ENCODE results near the gene TREX2.

The TREX2 gene

GRCh38 chrX:153446636-153446936 is 730 bp upstream of the TREX2 start:
- no peak overlapping the region for H4K8ac ChIP-seq (ENCODE audit: low read depth, low read length)
- WGBS (ENCODE audit: extremely low coverage, insufficient coverage, insufficient read length), result no CpG with 5 or more reads among the region's 10 CpGs
- H3K23ac ChIP-seq (ENCODE audit: low read length), result no peak overlapping the region
- H3K27ac ChIP-seq (ENCODE audit: low read depth, low read length), result no peak overlapping the region
- H3K18ac ChIP-seq (ENCODE audit: low read length), result no peak overlapping the region
- H3K79me2 ChIP-seq (ENCODE audit: control insufficient read depth, insufficient read depth, low read length, poor library complexity), result no peaks in the 10 kb centered on the region
- H4K12ac ChIP-seq (ENCODE audit: low read depth, low read length), result no peak overlapping the region
- no peaks in the 10 kb centered on the region for H3K79me1 ChIP-seq (ENCODE audit: low read length)
- H2BK120ac ChIP-seq (ENCODE audit: insufficient read depth, low read length, poor library complexity), result no peak overlapping the region
- H3K9me3 ChIP-seq (ENCODE audit: insufficient read depth, low read depth, low read length), result no peaks in the 10 kb centered on the region
- no peak overlapping the region for H2AFZ ChIP-seq (ENCODE audit: insufficient read depth, low read length, poor library complexity)
- H4K91ac ChIP-seq (ENCODE audit: low read depth, low read length), result no peak overlapping the region
- H2BK5ac ChIP-seq (ENCODE audit: low read depth, low read length, poor library complexity), result no peak overlapping the region
- no peak for DNase-seq
- H3K4me2 ChIP-seq (ENCODE audit: low read length), result no peak overlapping the region
- peaks cover 4% of the 10 kb centered on the region in 2 experiments for H3K36me3 ChIP-seq (ENCODE audit: control insufficient read depth in 1 of 2, insufficient read depth in 2 of 2, low read length in 2 of 2)
- no peaks in the 10 kb centered on the region for H3K4me1 ChIP-seq (ENCODE audit: control insufficient read depth in 1 of 2, insufficient read depth in 2 of 2, low read length in 2 of 2)
- no peak overlapping the region for H3K14ac ChIP-seq (ENCODE audit: low read length)
- no peak overlapping the region for H3K4ac ChIP-seq (ENCODE audit: low read depth, low read length)
- H3K27me3 ChIP-seq (ENCODE audit: insufficient read depth, low read length), result no peaks in the 10 kb centered on the region
- H3K4me3 ChIP-seq (ENCODE audit: low read depth, low read length), result no peak overlapping the region
- H2BK12ac ChIP-seq (ENCODE audit: low read length), result no peak overlapping the region
- no peak overlapping the region for H3K9ac ChIP-seq (ENCODE audit: low read length)
- no peak overlapping the region for H2AK5ac ChIP-seq (ENCODE audit: low read length)

- H4K8ac ChIP-seq (ENCODE audit: low read depth, low read length), result no peak overlapping the region
- no peaks in the 10 kb centered on the region for H3K4me1 ChIP-seq (ENCODE audit: control insufficient read depth in 1 of 2, insufficient read depth in 2 of 2, low read length in 2 of 2)
- no peak overlapping the region for H2AFZ ChIP-seq (ENCODE audit: insufficient read depth, low read length, poor library complexity)
- no peaks in the 10 kb centered on the region for H3K27me3 ChIP-seq (ENCODE audit: insufficient read depth, low read length)
- H2BK5ac ChIP-seq (ENCODE audit: low read depth, low read length, poor library complexity), result no peak overlapping the region
- H4K12ac ChIP-seq (ENCODE audit: low read depth, low read length), result no peak overlapping the region
- H3K36me3 ChIP-seq (ENCODE audit: control insufficient read depth in 1 of 2, insufficient read depth in 2 of 2, low read length in 2 of 2), result peaks cover 4% of the 10 kb centered on the region in 2 experiments
- no CpG with 5 or more reads among the region's 35 CpGs for WGBS (ENCODE audit: extremely low coverage, insufficient coverage, insufficient read length)
- H3K9ac ChIP-seq (ENCODE audit: low read length), result no peak overlapping the region
- no peaks in the 10 kb centered on the region for H3K79me2 ChIP-seq (ENCODE audit: control insufficient read depth, insufficient read depth, low read length, poor library complexity)
- no peaks in the 10 kb centered on the region for H3K79me1 ChIP-seq (ENCODE audit: low read length)
- no peak for DNase-seq
- H3K14ac ChIP-seq (ENCODE audit: low read length), result no peak overlapping the region
- no peak overlapping the region for H3K23ac ChIP-seq (ENCODE audit: low read length)
- H3K4ac ChIP-seq (ENCODE audit: low read depth, low read length), result no peak overlapping the region
- H3K27ac ChIP-seq (ENCODE audit: low read depth, low read length), result no peak overlapping the region
- H3K4me3 ChIP-seq (ENCODE audit: low read depth, low read length), result no peak overlapping the region
- no peak overlapping the region for H2BK120ac ChIP-seq (ENCODE audit: insufficient read depth, low read length, poor library complexity)
- no peak overlapping the region for H3K18ac ChIP-seq (ENCODE audit: low read length)
- no peak overlapping the region for H2BK12ac ChIP-seq (ENCODE audit: low read length)
- no peak overlapping the region for H3K4me2 ChIP-seq (ENCODE audit: low read length)
- H2AK5ac ChIP-seq (ENCODE audit: low read length), result no peak overlapping the region
- no peaks in the 10 kb centered on the region for H3K9me3 ChIP-seq (ENCODE audit: insufficient read depth, low read depth, low read length)
- no peak overlapping the region for H4K91ac ChIP-seq (ENCODE audit: low read depth, low read length)
Measured at GRCh38 chrX:153445106-153445855, 575 bp downstream of the TREX2 start.

- H3K36me3 ChIP-seq (ENCODE audit: control insufficient read depth in 1 of 2, insufficient read depth in 2 of 2, low read length in 2 of 2), result peaks cover 0 to 1% of the 10 kb centered on the region in 2 experiments
- no peak overlapping the region for H4K12ac ChIP-seq (ENCODE audit: low read depth, low read length)
- no peaks in the 10 kb centered on the region for H3K79me2 ChIP-seq (ENCODE audit: control insufficient read depth, insufficient read depth, low read length, poor library complexity)
- H4K91ac ChIP-seq (ENCODE audit: low read depth, low read length), result no peak overlapping the region
- no CpG with 5 or more reads among the region's 37 CpGs for WGBS (ENCODE audit: extremely low coverage, insufficient coverage, insufficient read length)
- H4K8ac ChIP-seq (ENCODE audit: low read depth, low read length), result no peak overlapping the region
- H3K4me1 ChIP-seq (ENCODE audit: control insufficient read depth in 1 of 2, insufficient read depth in 2 of 2, low read length in 2 of 2), result no peaks in the 10 kb centered on the region
- DNase-seq, result no peak
- H3K4ac ChIP-seq (ENCODE audit: low read depth, low read length), result no peak overlapping the region
- H2BK12ac ChIP-seq (ENCODE audit: low read length), result no peak overlapping the region
- no peaks in the 10 kb centered on the region for H3K27me3 ChIP-seq (ENCODE audit: insufficient read depth, low read length)
- H2BK5ac ChIP-seq (ENCODE audit: low read depth, low read length, poor library complexity), result no peak overlapping the region
- H3K4me2 ChIP-seq (ENCODE audit: low read length), result no peak overlapping the region
- no peaks in the 10 kb centered on the region for H3K9me3 ChIP-seq (ENCODE audit: insufficient read depth, low read depth, low read length)
- no peak overlapping the region for H3K9ac ChIP-seq (ENCODE audit: low read length)
- no peak overlapping the region for H3K4me3 ChIP-seq (ENCODE audit: low read depth, low read length)
- no peak overlapping the region for H2BK120ac ChIP-seq (ENCODE audit: insufficient read depth, low read length, poor library complexity)
- H2AK5ac ChIP-seq (ENCODE audit: low read length), result no peak overlapping the region
- no peak overlapping the region for H3K14ac ChIP-seq (ENCODE audit: low read length)
- no peak overlapping the region for H3K27ac ChIP-seq (ENCODE audit: low read depth, low read length)
- H2AFZ ChIP-seq (ENCODE audit: insufficient read depth, low read length, poor library complexity), result no peak overlapping the region
- H3K79me1 ChIP-seq (ENCODE audit: low read length), result no peaks in the 10 kb centered on the region
- no peak overlapping the region for H3K18ac ChIP-seq (ENCODE audit: low read length)
- no peak overlapping the region for H3K23ac ChIP-seq (ENCODE audit: low read length)
Measured at GRCh38 chrX:153444333-153445011, 1.4 kb downstream of the TREX2 start.

GRCh38 chrX:153443476-153444332 is 2.2 kb downstream of the TREX2 start:
- no peak for DNase-seq
- H3K36me3 ChIP-seq (ENCODE audit: control insufficient read depth in 1 of 2, insufficient read depth in 2 of 2, low read length in 2 of 2), result no peaks in the 10 kb centered on the region
- H3K4me1 ChIP-seq (ENCODE audit: control insufficient read depth in 1 of 2, insufficient read depth in 2 of 2, low read length in 2 of 2), result no peaks in the 10 kb centered on the region
- no peak overlapping the region for H2AK5ac ChIP-seq (ENCODE audit: low read length)
- no peak overlapping the region for H3K9ac ChIP-seq (ENCODE audit: low read length)
- H2BK5ac ChIP-seq (ENCODE audit: low read depth, low read length, poor library complexity), result no peak overlapping the region
- no peak overlapping the region for H3K18ac ChIP-seq (ENCODE audit: low read length)
- no peaks in the 10 kb centered on the region for H3K79me1 ChIP-seq (ENCODE audit: low read length)
- H3K27me3 ChIP-seq (ENCODE audit: insufficient read depth, low read length), result no peaks in the 10 kb centered on the region
- no peaks in the 10 kb centered on the region for H3K9me3 ChIP-seq (ENCODE audit: insufficient read depth, low read depth, low read length)
- no peak overlapping the region for H2BK120ac ChIP-seq (ENCODE audit: insufficient read depth, low read length, poor library complexity)
- H3K27ac ChIP-seq (ENCODE audit: low read depth, low read length), result no peak overlapping the region
- no peak overlapping the region for H3K4ac ChIP-seq (ENCODE audit: low read depth, low read length)
- no peak overlapping the region for H3K14ac ChIP-seq (ENCODE audit: low read length)
- no peak overlapping the region for H3K4me3 ChIP-seq (ENCODE audit: low read depth, low read length)
- WGBS (ENCODE audit: extremely low coverage, insufficient coverage, insufficient read length), result no CpG with 5 or more reads among the region's 25 CpGs
- H3K23ac ChIP-seq (ENCODE audit: low read length), result no peak overlapping the region
- H2BK12ac ChIP-seq (ENCODE audit: low read length), result no peak overlapping the region
- no peaks in the 10 kb centered on the region for H3K79me2 ChIP-seq (ENCODE audit: control insufficient read depth, insufficient read depth, low read length, poor library complexity)
- peak overlapping the region; percentile 45 for H4K12ac ChIP-seq (ENCODE audit: low read depth, low read length)
- no peak overlapping the region for H4K8ac ChIP-seq (ENCODE audit: low read depth, low read length)
- no peak overlapping the region for H2AFZ ChIP-seq (ENCODE audit: insufficient read depth, low read length, poor library complexity)
- no peak overlapping the region for H3K4me2 ChIP-seq (ENCODE audit: low read length)
- no peak overlapping the region for H4K91ac ChIP-seq (ENCODE audit: low read depth, low read length)

Data from trophoblast cell (in vitro differentiated cells and primary cell).